ENCODE results near the gene CARD9.

The CARD9 gene

DNA sequence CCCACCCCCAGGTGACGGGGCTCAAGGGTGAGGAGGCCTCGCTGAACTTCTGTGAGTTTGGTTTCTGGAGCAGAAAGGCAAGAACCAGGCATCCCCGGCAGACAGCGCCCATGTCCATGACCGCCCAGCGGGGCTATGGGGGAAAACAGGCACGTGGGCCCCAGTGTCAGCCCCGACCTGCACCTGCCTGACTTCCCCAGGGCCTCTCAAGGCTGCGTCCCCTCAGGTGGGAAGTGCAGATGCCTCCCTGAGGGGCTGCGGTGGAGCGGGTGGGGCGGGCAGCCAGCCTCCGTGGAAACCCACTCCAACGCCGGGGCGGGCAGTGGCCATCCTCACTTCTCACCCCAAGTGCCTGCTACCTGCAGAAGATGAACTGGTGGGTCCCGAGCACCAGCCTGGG lies 6.9 kb upstream of the CARD9 start:
- no peak for DNase-seq (ENCODE audit: low read depth in 3 of 3)

DNA sequence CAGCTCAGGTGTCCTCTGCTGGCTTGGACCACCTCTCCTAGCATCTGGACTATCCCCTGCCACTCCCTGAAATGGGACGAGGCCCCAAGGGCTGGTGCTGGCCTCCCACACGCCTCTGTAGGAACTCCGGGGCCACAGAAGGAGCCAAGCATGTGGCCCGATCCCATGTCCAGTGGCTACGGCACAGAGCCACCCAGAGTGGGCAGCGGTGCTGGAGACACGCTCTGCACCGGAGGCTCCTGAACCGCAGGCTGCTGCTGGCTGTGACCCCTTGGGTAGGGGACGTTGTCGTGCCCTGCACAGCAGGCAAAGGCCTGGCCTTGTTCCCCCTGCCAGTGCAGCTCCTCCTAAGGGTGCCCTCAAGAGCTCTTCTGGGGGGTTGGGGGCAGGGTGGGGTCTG lies 6.4 kb upstream of the CARD9 start:
- DNase-seq (ENCODE audit: low read depth in 3 of 3) = no peak

DNA sequence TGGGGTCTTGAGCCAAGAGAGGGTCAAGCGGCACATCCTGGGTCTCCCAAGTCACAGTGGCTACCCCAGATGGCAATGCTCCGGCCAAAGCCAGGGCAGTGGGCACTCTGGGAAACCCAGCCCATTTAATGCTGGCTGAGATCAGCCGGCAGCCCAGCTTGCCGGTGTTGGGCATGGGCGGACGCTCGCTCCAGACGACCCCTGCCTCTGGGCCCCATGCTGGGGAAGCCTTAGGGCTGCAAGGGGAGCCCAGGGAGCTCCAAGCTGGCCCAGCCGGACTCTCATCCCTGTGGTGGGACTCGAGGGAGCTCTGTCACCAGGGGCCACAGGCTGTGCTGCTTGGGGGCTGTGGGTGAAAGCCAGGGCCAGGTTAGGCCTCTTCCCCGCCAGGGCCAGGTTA lies 5.9 kb upstream of the CARD9 start:
- DNase-seq (ENCODE audit: low read depth in 3 of 3) = no peak

DNA sequence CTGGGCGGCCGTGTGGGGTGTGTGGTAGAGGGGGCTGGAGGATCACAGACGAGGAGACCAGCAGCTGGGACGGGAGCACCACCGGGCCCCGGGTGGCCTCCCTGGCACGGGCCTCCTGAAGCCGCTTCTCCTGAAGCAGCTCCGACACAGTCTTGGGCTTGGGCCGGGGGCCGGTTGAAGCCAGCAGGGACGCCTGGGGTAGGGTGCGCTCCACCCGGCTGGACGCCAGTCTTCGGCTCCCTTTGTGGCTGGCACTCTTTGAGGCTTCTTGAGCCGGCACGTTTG lies 5.5 kb upstream of the CARD9 start:
- DNase-seq (ENCODE audit: low read depth in 3 of 3) = no peak

DNA sequence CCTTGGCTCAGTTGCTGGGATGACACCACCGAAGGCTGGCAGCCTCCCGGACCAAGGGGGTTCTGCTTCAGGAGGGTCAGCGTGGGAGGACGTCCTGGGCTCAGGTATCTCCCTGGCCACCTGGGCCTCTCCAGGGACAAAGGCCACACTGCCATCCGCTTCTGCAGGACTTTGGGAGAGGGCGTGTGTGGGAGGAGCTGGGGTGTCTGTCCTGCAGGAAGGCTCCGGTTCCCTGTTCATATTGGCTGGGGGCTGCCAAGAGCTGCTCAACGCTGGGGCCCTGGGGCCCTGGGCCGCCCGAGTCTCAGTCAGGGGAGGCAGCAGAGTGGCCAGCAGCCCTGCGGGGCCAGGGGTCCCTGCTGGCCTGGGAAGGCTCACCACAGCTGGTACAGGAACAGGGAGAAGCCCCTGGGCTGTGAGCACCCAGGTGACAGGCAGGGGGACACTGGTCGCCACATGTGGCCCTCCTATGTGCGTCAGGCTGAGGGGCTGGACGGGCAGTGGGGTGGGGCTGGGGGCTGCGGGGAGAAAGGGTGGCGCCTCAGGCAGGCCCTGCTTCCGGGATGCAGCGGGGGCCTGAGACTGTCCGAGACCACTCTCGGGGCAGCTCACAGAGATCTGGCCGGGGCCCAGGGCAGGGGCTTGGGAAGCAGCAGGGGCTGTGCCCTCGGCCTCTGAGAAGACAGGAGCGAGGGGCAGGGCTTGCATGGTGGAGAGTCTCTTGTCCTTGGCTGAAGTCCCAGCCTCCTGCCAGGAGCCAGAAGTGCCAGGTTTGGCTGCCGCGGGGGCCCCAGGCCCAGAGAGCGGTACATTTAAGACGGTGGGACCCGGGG lies 4.9 kb upstream of the CARD9 start:
- DNase-seq (ENCODE audit: low read depth in 3 of 3) = no peak

DNA sequence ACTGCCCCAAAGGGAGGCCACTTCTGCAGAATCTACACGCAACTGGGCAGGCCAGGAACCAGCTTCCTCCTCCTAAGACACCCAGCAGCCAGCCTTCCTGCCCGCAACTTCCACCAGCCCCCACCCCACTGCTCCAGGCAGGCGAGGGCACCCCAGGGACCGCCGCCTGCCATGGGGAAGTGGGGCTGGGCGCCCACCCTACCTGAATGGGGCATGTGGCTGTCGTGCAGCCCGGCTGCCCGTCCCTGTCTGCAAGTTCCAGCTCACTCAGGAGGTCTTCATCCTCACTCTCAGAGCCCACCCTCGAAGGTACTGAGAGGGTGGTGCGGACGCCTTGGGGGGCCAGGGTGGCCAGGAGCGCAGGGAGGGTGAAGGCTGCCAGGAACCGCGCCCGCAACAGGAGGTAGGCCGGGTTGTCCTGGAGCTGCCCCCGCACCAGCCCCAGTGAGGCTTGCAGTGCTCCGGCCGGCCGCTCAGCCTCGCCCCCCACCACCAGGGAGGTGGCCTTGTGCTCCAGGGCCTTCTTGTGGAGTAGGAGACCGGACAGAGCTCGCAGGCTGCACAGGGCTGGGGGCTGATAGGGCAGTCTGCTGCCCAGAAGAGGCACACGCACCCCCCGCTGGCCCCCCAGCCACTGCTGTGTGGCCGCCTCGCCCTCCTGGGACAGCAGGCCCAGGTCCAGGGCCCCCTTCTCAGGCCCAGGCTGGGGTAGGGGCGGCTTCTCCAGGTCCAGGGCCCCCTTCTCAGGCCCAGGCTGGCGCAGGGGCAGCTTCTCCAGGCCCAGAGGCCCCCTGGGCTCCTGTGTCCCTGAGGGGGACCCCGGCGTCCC lies 4.1 kb upstream of the CARD9 start:
- DNase-seq (ENCODE audit: low read depth in 3 of 3) = no peak

DNA sequence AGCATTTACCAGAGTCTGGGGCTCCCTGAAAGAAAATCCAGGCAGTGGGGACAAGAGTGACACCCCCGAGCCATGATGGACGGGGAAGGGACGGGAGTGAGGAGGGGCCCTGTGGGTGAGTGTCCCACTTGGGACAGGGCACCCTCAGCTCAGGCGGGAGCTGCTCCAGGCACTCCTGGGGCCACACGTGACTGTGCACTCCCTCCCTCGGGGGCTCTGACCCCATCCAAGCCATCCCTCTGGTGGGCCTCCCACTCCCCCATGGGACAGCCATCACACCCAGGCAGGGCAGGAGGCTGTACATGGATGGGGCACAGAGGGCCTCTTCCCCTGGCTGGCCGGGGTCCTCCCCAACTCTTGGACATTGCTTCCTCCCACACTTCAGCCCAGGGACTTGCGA lies 3.0 kb upstream of the CARD9 start:
- no peak for DNase-seq (ENCODE audit: low read depth in 3 of 3)

DNA sequence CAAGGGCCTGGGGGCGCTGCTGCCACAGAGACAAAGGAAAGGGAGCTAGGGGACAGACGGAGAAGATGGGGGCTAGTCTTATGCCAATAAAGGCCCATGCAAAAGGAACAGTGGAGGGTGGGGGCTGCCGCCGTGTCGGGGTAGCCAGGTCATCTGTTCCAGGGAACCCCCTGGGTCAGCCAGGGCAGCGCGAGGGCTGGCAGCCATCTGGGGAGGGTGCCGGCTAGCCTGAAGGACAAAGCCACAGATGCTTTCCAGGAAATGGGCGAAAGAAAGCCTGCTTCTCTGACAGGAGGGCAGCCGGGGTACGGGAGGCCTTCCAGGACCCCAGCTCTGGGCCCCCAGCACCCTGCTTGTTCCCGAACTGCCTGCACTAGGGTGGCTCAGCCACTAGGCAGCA lies 1.6 kb upstream of the CARD9 start:
- no peak for DNase-seq (ENCODE audit: low read depth in 3 of 3)

DNA sequence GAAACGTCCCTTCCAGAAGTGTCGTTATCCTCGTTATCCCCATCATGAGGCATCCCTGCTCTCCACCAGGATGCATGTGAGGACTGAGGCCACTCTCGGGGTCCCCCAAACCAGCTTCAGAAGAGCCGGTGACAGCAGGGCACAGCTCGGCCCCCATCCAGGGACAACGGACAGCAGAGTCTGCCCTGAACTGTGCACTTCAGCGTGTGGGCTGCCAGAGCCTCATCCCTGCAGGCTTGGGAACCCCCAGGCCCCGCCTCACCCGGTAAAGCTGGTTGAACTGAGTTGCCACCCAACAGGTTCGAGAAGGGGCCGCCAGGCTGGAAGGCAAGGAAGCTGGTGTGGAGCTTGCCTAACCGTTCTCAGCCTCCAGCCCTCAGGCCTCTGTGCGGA lies 710 bp upstream of the CARD9 start:
- no peak for DNase-seq (ENCODE audit: low read depth in 3 of 3)

DNA sequence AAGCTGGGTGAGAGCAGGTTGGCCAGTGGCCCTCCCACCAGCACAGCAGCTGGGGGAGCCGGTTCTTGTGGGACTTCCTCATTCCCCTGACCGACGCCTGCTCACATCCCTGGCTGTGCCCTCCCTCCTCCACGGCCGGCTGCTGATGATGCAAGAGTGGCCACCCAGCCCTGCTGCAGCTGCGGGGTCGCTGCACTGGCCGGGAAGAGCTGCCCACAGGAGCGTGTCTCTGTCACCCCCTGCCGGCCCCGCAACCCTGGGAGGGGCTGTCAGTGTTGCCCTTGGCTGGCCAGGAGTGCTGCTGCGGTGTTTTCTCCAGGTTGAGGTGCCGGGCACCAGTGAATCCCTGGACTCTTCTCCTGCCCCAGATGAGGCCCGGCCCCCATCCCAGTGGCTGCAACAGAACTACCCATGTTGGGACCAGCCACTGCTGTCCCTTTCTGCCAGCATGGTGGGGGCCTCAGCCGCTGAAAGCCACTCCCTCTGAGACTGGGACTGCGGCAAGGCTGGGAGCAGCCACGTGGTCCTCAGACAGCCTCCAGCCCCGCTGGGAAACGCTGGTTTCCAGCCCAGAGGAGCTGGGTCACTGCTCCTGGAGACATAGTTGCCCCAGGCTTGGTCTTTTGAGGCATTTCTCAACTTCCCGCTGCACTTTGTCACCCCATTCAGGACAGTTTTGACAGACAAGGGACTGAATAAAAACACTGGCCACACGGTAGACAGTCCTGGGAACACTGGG lies 739 bp downstream of the CARD9 start:
- DNase-seq (ENCODE audit: low read depth in 3 of 3) = no peak

DNA sequence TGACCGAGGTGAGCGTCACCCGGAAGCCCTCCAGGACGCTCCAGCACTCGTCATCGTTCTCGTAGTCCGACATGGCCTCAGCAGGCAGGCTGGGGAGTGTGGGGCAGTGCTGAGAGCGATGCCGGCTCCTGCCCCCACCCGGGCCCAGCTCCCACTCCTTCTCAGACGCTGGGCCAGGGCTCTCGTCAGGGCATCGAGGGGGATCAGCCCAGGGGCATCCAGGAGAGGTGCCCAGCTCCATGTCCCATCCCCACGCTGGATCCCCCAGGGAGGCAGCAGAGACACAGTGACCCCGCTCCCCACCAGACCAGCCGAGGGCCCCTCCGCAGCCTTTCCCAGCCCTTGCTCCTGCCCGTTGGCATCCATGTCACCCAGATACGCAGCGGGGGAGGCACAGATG lies 1.5 kb downstream of the CARD9 start:
- DNase-seq (ENCODE audit: low read depth in 3 of 3) = no peak

DNA sequence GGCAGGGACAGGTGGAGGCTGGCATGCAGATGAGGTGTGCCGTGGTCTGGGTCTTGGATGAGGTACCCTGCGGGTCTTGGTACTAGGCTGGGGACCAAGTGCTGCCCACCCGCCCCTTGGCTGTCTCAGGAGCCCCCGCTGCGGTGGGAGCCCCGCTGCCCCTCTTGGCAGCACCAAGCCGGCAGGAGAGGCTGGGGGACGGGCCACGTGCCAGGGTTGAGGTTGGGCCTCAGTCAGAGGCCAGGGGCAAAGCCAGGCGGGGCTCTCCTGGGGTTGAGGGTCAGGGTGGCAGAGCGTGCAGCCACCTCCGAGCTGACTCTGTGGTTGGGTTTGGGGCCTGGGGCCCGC lies 2.0 kb downstream of the CARD9 start:
- DNase-seq (ENCODE audit: low read depth in 3 of 3) = no peak

DNA sequence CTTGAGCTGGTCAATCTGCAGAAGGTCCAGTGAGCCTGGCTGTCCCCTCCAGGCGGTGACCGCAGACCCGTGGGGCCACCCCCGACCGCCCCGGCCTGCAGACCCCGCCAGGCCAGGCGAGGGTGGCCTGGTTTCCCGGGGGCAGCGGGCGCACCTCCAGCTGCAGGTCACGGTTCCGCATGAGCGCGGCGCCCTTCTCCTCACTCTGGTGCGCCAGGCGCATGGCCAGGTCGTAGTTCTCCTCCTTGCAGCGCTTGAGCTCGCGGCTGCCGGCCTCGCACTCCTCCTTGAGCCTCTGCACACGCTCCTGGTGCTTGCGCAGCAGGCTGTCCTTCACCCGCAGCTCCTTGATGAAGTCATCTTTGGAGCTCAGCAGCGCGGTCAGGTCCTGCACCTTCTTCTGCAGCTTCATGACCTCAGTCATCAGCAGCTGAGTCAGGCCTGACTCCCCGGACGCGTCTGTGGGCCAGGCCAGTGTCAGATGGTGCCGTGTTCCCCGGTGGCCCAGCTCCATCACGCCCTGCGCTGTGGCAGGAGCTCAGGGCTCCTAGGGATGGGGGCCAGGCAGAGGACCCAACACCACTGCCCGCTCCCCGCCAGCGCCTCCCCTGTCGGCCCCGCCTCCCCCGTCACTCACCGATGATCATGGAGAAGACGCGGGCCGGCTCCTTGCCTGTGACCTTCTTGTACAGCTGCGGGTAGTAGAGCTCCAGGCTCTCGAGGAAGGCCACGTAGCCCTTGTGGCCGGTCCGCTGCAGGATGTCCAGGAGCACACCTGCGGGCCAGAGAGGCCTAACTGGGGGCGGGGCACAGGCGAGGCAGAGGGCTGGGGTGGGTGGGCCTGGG lies 2.6 kb downstream of the CARD9 start:
- no peak for DNase-seq (ENCODE audit: low read depth in 3 of 3)

DNA sequence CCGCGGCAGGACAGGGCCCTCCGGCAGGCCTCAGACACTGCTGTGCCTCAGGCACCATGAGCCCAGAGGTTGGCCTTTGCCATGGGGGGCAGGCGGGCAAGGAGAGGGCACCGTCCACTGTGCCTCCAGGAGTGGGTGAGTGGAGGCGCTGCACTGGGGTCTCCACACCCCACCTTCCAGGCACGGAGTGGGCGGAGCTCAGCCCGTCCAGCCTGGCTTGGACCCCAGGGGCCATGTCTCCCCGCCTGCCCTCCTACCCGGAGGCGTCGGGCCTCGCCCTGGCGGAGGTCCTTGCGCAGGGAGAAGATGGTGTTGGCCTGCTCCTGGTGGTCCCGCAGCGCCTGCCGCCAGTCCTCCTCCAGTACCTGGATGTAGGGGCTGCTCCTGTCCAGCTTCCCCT lies 3.4 kb downstream of the CARD9 start:
- DNase-seq (ENCODE audit: low read depth in 3 of 3) = no peak

DNA sequence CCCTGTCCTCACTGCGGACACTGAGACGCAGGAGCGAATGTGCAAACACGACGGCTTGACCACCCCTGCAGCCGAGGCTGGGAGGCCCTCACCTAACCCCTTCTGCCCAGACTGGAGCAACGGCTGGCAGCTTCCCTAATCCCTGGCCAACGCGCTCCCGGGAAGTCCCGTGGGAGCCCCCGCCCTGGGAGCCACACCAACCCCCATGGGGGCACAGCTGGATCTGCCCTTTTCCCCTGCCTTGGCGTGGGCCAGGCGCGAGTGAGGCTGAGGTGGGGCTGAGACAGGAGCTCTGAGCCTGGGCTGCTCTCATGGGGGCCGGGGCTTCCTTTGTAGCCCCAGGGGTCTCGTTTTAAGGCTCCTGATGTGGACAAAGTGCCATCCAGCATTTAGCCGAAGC lies 5.3 kb downstream of the CARD9 start:
- DNase-seq (ENCODE audit: low read depth in 3 of 3) = no peak

DNA sequence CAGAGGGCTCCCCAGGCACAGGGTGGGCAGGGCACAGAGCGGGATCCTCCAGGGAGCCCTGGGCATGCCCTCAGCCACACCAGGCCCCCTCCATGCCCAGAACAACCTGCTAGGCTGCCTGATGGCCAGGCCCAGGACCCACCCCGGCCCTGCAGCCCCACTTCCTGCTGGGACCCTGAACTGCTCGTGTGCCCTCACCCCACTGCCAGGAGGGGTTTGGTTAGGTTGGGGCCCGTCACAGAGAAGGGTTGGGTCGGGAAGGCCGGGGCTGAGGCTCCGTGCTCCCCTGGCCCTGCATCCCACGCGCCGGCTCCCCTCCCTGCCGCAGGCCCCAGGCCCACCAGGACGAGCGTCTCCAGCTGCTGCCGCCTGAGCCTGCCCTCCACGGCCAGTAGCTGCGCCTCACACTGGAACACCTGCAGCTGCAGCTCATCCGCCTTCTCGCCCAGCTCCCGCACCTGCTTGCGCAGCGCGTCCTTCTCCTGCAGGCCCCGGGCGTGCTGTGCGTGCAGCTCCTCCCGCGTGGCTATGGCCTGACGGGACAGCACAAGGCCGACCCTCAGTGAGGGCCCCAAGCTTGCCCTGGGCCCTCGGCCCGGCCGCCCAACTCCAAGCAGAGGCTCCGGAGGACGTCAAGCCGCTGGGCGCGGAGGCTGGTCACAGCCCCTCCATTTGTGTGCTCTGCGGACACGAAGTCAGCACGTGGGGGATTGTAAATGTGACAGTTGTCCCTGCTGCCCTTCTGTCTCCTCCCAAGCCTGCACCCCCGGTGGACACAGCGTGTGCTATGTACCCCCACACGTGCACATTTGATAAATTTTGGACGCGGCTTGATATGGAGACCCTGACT lies 5.9 kb downstream of the CARD9 start:
- DNase-seq (ENCODE audit: low read depth in 3 of 3) = no peak

DNA sequence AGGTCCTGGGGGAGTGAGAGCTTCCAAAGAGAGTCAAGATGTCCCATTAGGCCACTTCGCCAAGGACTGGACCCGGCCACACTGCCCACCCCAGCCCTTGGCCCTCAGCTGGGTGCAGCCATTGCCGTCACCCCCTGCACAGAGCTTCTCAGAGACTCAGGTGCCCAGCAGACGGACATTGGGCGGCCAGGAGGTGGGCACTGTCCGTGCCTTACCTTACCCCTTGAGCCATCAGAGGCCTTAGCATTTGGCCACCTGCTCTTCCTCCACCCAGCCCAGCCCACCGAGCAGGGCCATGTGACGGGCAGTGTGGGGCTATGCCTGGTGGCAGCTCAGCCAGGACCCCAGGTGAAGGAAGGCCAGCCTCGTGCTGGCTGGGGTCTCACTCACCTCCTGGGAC lies 6.6 kb downstream of the CARD9 start:
- no peak for DNase-seq (ENCODE audit: low read depth in 3 of 3)

DNA sequence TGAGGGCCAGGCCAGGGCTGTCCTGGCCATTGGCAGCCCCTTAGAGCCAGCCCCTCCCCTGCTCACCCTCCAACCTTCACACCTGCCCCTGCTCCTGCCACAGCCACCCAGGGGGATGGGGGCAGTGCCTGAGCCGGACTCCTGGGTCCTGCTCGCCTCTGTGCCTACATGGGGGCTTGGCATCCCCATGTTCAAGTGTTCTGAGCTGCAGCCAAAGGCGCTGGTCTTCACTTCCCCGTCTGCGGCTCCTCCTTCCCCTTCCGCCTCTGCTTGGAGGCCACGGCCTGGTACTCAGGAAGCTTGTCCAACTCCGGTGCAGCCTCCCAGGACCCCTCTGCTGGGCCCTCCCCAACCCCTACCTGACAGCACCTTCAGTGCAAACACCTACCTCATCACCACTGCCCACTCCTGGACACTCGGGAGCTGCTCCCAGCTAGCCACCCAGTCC lies 7.7 kb downstream of the CARD9 start:
- no peak for DNase-seq (ENCODE audit: low read depth in 3 of 3)

DNA sequence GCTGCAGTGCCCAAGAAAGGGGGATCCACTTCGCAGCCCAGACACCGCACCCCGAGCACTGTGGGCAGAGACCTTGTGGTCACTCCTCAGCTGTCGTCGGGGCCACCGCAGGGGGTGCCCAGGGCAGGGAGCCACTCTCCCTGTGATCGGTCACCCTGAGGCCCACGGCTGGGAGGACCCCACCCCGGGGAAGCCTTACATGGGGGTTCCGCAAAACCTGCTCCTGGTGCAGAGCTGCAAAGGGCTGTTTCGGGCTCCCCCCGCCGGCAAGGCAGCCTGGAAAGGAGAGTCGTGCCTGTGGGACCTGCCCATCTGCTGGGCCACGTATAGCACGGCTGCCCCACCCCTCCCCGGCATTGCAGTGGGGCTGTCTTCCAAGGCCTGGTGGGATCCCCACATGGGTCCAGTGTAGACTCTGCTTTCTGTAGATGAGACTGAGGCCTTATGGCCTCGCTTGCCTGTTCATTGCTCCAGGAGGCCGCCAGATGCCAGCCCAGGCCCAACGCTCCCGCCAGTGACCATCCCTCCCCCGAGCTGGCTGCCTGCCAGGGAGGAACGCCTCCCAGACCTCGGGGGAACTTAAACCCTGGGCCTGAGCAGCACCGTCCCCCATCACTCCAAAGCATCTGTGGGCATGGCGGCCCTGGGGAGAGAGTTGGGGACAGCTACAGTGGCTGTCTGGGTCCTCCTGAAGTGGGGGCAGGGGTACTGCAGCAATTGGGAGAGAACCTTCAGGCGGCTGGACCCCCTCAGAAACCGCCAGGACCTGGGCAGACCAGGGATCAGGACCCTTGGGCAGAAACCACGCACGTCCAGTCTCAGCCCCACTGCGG lies 8.3 kb downstream of the CARD9 start:
- DNase-seq (ENCODE audit: low read depth in 3 of 3) = no peak

Measured in stimulated activated CD4-positive, alpha-beta T cell treated with anti-CD3 and anti-CD28 coated beads, TNF-alpha, amount 100 ng/mL, for 48 hours (primary cell).